ENCODE data around the gene SLC25A26.

Gene SLC25A26

DNA sequence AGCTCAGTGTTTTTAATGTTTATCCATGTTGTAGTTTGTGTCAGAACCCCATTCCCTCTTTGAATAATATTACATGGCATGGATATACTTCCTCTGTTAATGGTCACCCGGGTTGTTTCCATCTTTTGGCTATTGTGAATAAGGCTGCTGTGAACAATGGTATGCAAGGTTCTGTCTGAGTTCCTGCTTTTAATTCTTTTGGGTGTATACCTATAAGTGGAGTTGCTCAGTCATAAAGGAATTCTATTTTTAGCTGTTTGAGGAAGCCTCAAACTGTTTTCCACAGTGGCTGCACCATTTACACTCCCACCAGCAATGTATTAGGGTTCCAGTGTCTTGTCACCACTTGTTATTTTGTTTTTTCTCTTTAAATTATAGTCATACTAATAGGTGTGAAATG, 99.6 kb downstream of the SLC25A26 start:
- TF ChIP-seq ZFX (IDR thresholded peaks at IDR 0.05): no peak
- TF ChIP-seq, protein P1, sequence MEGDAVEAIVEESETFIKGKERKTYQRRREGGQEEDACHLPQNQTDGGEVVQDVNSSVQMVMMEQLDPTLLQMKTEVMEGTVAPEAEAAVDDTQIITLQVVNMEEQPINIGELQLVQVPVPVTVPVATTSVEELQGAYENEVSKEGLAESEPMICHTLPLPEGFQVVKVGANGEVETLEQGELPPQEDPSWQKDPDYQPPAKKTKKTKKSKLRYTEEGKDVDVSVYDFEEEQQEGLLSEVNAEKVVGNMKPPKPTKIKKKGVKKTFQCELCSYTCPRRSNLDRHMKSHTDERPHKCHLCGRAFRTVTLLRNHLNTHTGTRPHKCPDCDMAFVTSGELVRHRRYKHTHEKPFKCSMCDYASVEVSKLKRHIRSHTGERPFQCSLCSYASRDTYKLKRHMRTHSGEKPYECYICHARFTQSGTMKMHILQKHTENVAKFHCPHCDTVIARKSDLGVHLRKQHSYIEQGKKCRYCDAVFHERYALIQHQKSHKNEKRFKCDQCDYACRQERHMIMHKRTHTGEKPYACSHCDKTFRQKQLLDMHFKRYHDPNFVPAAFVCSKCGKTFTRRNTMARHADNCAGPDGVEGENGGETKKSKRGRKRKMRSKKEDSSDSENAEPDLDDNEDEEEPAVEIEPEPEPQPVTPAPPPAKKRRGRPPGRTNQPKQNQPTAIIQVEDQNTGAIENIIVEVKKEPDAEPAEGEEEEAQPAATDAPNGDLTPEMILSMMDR (conservative IDR thresholded peaks at IDR 0.05): no peak
- no peak overlapping the region for H3K27ac ChIP-seq

DNA sequence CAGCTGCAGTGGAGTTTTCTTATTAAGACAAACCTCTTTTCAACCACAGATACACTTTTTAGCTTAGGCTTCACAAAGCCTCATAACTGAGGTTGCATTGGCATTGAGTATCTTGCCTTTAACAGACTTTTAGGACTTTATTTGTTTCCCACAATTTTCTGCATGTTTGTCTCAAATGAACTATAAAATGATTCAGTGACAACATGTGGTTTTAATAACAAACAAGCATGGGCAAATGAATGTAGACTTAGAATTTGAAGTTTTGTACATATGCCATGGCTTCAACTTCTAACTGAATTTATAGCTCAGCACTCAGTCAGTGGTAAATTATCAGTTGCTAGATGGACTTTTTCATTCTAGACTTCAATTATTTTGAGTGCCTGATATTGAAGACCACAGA, 101.6 kb downstream of the SLC25A26 start:
- H3K27ac ChIP-seq: no peak overlapping the region
- TF ChIP-seq, protein P1 (conservative IDR thresholded peaks at IDR 0.05): no peak
- TF ChIP-seq ZFX (IDR thresholded peaks at IDR 0.05): no peak

DNA sequence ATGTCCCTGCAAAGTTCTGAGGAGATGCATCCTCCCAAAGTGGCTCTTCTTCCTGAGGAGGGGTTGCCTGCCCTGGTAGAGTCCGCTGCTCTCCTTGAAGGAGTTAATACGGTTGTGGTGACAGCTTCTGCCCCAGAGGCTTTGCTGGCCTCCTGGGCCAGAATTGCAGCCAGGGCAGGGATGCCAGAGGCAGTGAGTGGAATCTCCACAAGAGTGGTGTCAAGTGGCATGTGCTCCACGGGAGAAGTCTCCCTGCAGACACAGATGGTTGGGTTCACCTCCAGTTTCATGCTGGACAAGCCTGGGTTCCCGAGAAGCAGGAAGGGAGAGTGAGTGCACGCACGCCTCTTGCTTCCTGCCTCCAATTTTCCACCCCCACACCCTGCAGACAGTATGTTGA, 105.5 kb downstream of the SLC25A26 start:
- TF ChIP-seq, protein P1 (conservative IDR thresholded peaks at IDR 0.05): no peak
- no peak for TF ChIP-seq ZFX (IDR thresholded peaks at IDR 0.05)

DNA sequence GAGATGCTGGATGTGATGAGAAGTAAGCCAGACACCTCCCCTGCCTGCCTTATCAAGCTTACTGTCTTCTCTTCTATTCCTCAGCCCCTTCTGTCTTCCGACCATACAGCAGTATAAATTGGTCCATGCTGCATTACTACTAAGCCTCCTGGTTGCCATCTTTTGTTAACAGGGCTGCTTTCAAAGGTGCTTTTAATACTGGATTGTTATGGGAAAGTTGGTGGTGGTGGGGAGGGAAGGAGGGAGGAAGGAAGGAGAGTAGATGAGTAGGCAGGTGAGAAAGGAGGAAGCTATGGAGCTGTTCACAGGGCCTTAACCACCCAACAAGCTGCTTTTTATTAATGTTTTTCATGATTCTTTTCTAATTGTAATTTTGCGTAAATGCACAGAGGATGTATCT, 114.9 kb downstream of the SLC25A26 start:
- H3K27ac ChIP-seq: no peak overlapping the region
- TF ChIP-seq, protein P1 (conservative IDR thresholded peaks at IDR 0.05): no peak
- TF ChIP-seq ZFX (IDR thresholded peaks at IDR 0.05): no peak

More for the DNA sequence above, 105.5 kb downstream of the SLC25A26 start:
- H3K27ac ChIP-seq: no peak overlapping the region

DNA sequence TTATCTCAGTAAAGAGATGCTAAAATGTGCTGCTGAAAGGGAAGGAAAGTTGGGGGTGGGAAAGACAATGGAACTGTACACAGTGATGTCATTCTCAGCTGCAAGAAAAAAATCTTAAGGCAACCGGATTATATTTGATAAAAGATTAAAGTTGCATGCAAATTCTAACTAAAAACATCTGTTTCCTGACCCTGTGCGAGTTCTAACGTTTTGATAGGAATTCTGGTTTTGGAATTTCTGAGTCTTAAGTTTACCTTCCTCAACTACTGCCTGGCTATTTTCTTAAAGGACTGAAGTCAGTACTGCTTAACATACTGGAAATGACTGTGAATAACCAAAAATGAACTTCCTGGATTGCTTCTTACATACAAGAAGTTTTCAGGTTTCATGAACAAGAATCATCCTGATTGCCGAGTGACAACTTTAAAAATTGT, 115.5 kb downstream of the SLC25A26 start:
- TF ChIP-seq, protein P1 (conservative IDR thresholded peaks at IDR 0.05): no peak
- TF ChIP-seq ZFX (IDR thresholded peaks at IDR 0.05): no peak
- no peak overlapping the region for H3K27ac ChIP-seq

DNA sequence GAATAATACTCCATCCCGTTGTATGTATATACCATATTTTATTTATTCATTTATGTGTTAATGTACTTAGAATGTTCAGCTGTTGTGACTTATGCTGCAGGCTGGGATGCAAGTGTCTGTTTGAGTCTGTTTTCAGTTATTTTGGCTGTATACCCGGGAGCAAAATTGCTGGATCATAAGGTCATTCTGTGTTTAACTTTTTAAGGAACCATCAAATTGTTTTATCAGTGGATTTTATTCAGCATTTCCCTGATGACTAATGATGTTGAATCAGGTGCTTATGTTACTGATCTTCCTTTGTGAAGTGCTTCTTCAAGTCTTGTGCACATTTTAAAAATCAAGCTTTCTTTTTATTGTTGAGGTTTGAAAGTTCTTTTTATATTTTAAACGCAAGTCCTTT, 118.1 kb downstream of the SLC25A26 start:
- TF ChIP-seq, protein P1 (conservative IDR thresholded peaks at IDR 0.05): no peak
- no peak for TF ChIP-seq ZFX (IDR thresholded peaks at IDR 0.05)
- no peak overlapping the region for H3K27ac ChIP-seq

DNA sequence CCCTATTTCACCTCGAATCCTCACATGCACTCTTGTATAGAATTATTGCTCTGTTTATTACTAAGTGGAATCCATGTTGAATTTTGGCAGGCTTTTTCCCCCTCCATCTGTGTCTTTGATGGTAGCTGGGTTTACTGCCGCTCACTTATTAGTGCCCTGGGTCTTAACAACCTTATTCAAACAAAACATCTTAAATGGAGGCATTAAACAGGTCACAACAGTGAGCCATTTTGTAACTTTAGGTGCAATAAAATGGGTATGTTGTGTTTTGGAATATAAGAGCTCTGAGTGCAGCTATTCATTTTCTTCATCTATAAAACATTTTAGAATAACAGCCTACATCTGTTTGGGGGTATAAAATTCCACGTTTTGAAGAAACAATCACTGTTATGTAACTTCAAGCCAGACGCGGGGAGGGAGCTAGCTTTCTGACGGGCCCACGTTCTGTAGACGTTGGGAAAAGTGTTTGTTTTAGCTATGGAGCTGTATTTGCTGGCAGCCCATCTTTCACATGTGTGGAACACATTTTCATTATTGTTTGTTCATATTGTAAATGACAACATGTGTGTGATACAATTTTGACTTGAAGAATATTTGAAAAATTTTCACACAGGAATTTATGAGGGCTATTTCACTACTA, 122.0 kb downstream of the SLC25A26 start:
- H3K27ac ChIP-seq: no peak overlapping the region
- no peak for TF ChIP-seq ZFX (IDR thresholded peaks at IDR 0.05)
- TF ChIP-seq, protein P1 (conservative IDR thresholded peaks at IDR 0.05): no peak

Data from C4-2B (cell line).